ENCODE results near the gene TRAPPC6A.

TRAPPC6A gene

GRCh38 chr19:45152504-45153338 is 25.3 kb downstream of the TRAPPC6A start:
- no peak overlapping the region for H3K4me3 ChIP-seq (ENCODE audit: low read length)
- DNase-seq (ENCODE audit: low read depth, low spot score) = no peak

- H3K4me3 ChIP-seq (ENCODE audit: low read length) = no peak overlapping the region
- no peak for DNase-seq (ENCODE audit: low read depth, low spot score)
These were observed 26.1 kb downstream of the TRAPPC6A start for GRCh38 chr19:45151821-45152503.

- DNase-seq (ENCODE audit: low read depth, low spot score) = no peak
These were observed 26.7 kb downstream of the TRAPPC6A start for GRCh38 chr19:45151320-45151719.

GRCh38 chr19:45150751-45151281 is 27.2 kb downstream of the TRAPPC6A start:
- no peak overlapping the region for H3K4me3 ChIP-seq (ENCODE audit: low read length)
- DNase-seq (ENCODE audit: low read depth, low spot score) = no peak

More at GRCh38 chr19:45151320-45151719, 26.7 kb downstream of the TRAPPC6A start:
- no peak overlapping the region for H3K4me3 ChIP-seq (ENCODE audit: low read length)

- no peak for DNase-seq (ENCODE audit: low read depth, low spot score)
- H3K4me3 ChIP-seq (ENCODE audit: low read length) = no peak overlapping the region
These were observed 27.9 kb downstream of the TRAPPC6A start for GRCh38 chr19:45150180-45150579.

- DNase-seq (ENCODE audit: low read depth, low spot score) = no peak
- H3K4me3 ChIP-seq (ENCODE audit: low read length) = no peak overlapping the region
These were observed 28.9 kb downstream of the TRAPPC6A start for GRCh38 chr19:45149129-45149528.

GRCh38 chr19:45147835-45148676 is 30.0 kb downstream of the TRAPPC6A start:
- no peak for DNase-seq (ENCODE audit: low read depth, low spot score)
- no peak overlapping the region for H3K4me3 ChIP-seq (ENCODE audit: low read length)

- no peak for DNase-seq (ENCODE audit: low read depth, low spot score)
- H3K4me3 ChIP-seq (ENCODE audit: low read length) = no peak overlapping the region
These were observed 31.3 kb downstream of the TRAPPC6A start for GRCh38 chr19:45146741-45147205.

GRCh38 chr19:45146251-45146650 is 31.8 kb downstream of the TRAPPC6A start:
- no peak for DNase-seq (ENCODE audit: low read depth, low spot score)
- H3K4me3 ChIP-seq (ENCODE audit: low read length) = no peak overlapping the region

- no peak overlapping the region for H3K4me3 ChIP-seq (ENCODE audit: low read length)
- DNase-seq (ENCODE audit: low read depth, low spot score) = no peak
These were observed 32.5 kb downstream of the TRAPPC6A start for GRCh38 chr19:45145270-45146189.

GRCh38 chr19:45144431-45145269 is 33.4 kb downstream of the TRAPPC6A start:
- no peak overlapping the region for H3K4me3 ChIP-seq (ENCODE audit: low read length)
- DNase-seq (ENCODE audit: low read depth, low spot score) = no peak

- H3K4me3 ChIP-seq (ENCODE audit: low read length) = no peak overlapping the region
- DNase-seq (ENCODE audit: low read depth, low spot score) = no peak
These were observed 35.3 kb downstream of the TRAPPC6A start for GRCh38 chr19:45142726-45143110.

- no peak for DNase-seq (ENCODE audit: low read depth, low spot score)
- H3K4me3 ChIP-seq (ENCODE audit: low read length) = no peak overlapping the region
These were observed 35.9 kb downstream of the TRAPPC6A start for GRCh38 chr19:45142016-45142725.

GRCh38 chr19:45141203-45141900 is 36.7 kb downstream of the TRAPPC6A start:
- no peak for DNase-seq (ENCODE audit: low read depth, low spot score)
- no peak overlapping the region for H3K4me3 ChIP-seq (ENCODE audit: low read length)

GRCh38 chr19:45140533-45140932 is 37.5 kb downstream of the TRAPPC6A start:
- no peak overlapping the region for H3K4me3 ChIP-seq (ENCODE audit: low read length)
- DNase-seq (ENCODE audit: low read depth, low spot score) = no peak

GRCh38 chr19:45140144-45140503 is 37.9 kb downstream of the TRAPPC6A start:
- H3K4me3 ChIP-seq (ENCODE audit: low read length) = no peak overlapping the region
- no peak for DNase-seq (ENCODE audit: low read depth, low spot score)

All from Jurkat, Clone E6-1 (cell line).